Hepatocyte (in vitro differentiated cells): Measurements from ENCODE around the gene RBM47. TPM values are rescaled to one million over a fixed set of nuclear protein-coding genes. Genes with fewer than 3 reads are reported as not detected.

Source experiments
- DNase-seq: peaks from one replicate; pipeline ENCODE4 v3.0.0-alpha.2; 2016; ENCODE audit warnings: low spot score
- H2AFZ ChIP-seq: fragments of 200-600 bp; sonication (generic); 2 replicates; pipeline ENCODE4 v1.6.0; 2016; ENCODE audit warnings: antibody characterized with exemption, mild to moderate bottlenecking
- H3K27ac ChIP-seq: fragments of 200-600 bp; sonication (generic); 2 replicates; pipeline ENCODE4 v1.5.1; 2016; ENCODE audit warnings: mild to moderate bottlenecking
- H3K27me3 ChIP-seq: fragments of 200-600 bp; sonication (generic); 2 replicates; pipeline ENCODE4 v1.6.1; 2016
- H3K36me3 ChIP-seq: fragments of 200-600 bp; sonication (generic); replicated peaks from 2 replicates; pipeline ENCODE4 v1.5.1; 2016; ENCODE audit warnings: low read depth; ENCODE audit not compliant: insufficient read depth
- H3K4me1 ChIP-seq: fragments of 200-600 bp; sonication (generic); 2 replicates; pipeline ENCODE4 v1.5.1; 2016; ENCODE audit warnings: mild to moderate bottlenecking, moderate library complexity; ENCODE audit not compliant: insufficient read depth
- H3K4me2 ChIP-seq: fragments of 200-600 bp; sonication (generic); 2 replicates; pipeline ENCODE4 v1.6.0; 2016
- H3K4me3 ChIP-seq: fragments of 200-600 bp; sonication (generic); 2 replicates; pipeline ENCODE4 v1.5.1; 2016; ENCODE audit warnings: mild to moderate bottlenecking
- H3K79me2 ChIP-seq: fragments of 200-600 bp; sonication (generic); 2 replicates; pipeline ENCODE4 v1.6.0; 2017; ENCODE audit warnings: mild to moderate bottlenecking
- H3K9me2 ChIP-seq: fragments of 200-600 bp; sonication (generic); replicated peaks from 2 replicates; pipeline ENCODE4 v1.6.0; 2017; ENCODE audit warnings: mild to moderate bottlenecking; ENCODE audit not compliant: insufficient read depth
- H3K9me3 ChIP-seq: fragments of 200-600 bp; sonication (generic); 2 replicates; pipeline ENCODE4 v1.5.1; 2016; ENCODE audit warnings: low read depth, mild to moderate bottlenecking
- H4K20me1 ChIP-seq: fragments of 200-600 bp; sonication (generic); 2 replicates; pipeline ENCODE4 v1.6.0; 2016; ENCODE audit warnings: mild to moderate bottlenecking; ENCODE audit not compliant: insufficient read depth, poor library complexity, severe bottlenecking
- CTCF ChIP-seq: fragments of 200-600 bp; sonication (generic); IDR thresholded peaks from 2 replicates; pipeline ENCODE4 v1.5.1; 2016; ENCODE audit warnings: antibody characterized with exemption, mild to moderate bottlenecking; ENCODE audit not compliant: poor library complexity
- EZH2 ChIP-seq: fragments of 200-600 bp; sonication (generic); IDR thresholded peaks from 2 replicates; pipeline ENCODE4 v1.6.1; 2016; ENCODE audit warnings: antibody characterized with exemption, mild to moderate bottlenecking, borderline replicate concordance
- EZH2phosphoT487 ChIP-seq: fragments of 200-600 bp; sonication (generic); IDR thresholded peaks from one replicate; pipeline ENCODE4 v1.6.1; 2018; ENCODE audit warnings: antibody characterized with exemption, mild to moderate bottlenecking, low read depth, moderate library complexity; ENCODE audit not compliant: unreplicated experiment, severe bottlenecking
- WGBS: methylation state at CpG from one replicate; pipeline ENCODE4 v1.1.6; 2016; ENCODE audit warnings: low lambda C conversion rate; ENCODE audit errors: missing lambda C conversion rate; 5-methylcytosine and 5-hydroxymethylcytosine counted together
- polyA plus RNA-seq: library from polyadenylated mRNA; unstranded; fragments of >200 nt; fragmentation: Nextera tagmentation; extraction: Ambion mirVana; gene quantifications from 2 replicates; pipeline ENCODE4 v1.2.1, GENCODE V29; 2016
- total RNA-seq: library from RNA; depleted of rRNA; stranded (reverse); fragments of >200 nt; gene quantifications from 2 replicates; pipeline ENCODE4 v1.2.3, GENCODE V29; 2014

Gene RBM47
- total and polyA plus RNA-seq, 2 experiments from 2014 or later = 49.8 to 137 TPM

GRCh38 chr4:40544221-40544620, 85.4 kb downstream of the RBM47 start:
- Histone ChIP-seq H3K9me3 (no peaks in the 10 kb centered on the region), H3K4me3 (no peak overlapping the region), H4K20me1 (no peaks in the 10 kb centered on the region), H2AFZ (no peak overlapping the region), H3K27me3 (no peaks in the 10 kb centered on the region), H3K9me2 (no peaks in the 10 kb centered on the region), H3K36me3 (no peaks in the 10 kb centered on the region), H3K27ac (no peak overlapping the region), H3K4me1 (peaks cover 23% of the 10 kb centered on the region), H3K79me2 (peaks cover 26% of the 10 kb centered on the region), H3K4me2 (no peak overlapping the region)
- DNase-seq = no peak
- 90% methylated on average over 7 of the region's 7 CpGs for WGBS
- no peak for TF ChIP-seq EZH2phosphoT487
- no peak for TF ChIP-seq EZH2
- no peak for TF ChIP-seq CTCF

- peak overlapping the region; percentile 61 for H3K27ac ChIP-seq
Observed at GRCh38 chr4:40540800-40541199, 88.9 kb downstream of the RBM47 start.

GRCh38 chr4:40536032-40536431, 93.6 kb downstream of the RBM47 start:
- H3K4me3 ChIP-seq = no peak overlapping the region
- H3K4me1 ChIP-seq = no peaks in the 10 kb centered on the region
- H3K27ac ChIP-seq = no peak overlapping the region
- peaks cover 4% of the 10 kb centered on the region for H3K79me2 ChIP-seq
- no peaks in the 10 kb centered on the region for H3K9me3 ChIP-seq
- TF ChIP-seq EZH2 = no peak
- no peak for TF ChIP-seq CTCF
- no peak for TF ChIP-seq EZH2phosphoT487
- no peak for DNase-seq
- no peak overlapping the region for H2AFZ ChIP-seq
- H3K9me2 ChIP-seq = no peaks in the 10 kb centered on the region
- H3K4me2 ChIP-seq = no peak overlapping the region
- no peaks in the 10 kb centered on the region for H4K20me1 ChIP-seq
- H3K36me3 ChIP-seq = no peaks in the 10 kb centered on the region
- H3K27me3 ChIP-seq = no peaks in the 10 kb centered on the region
- WGBS = 97% methylated on average over 4 of the region's 4 CpGs

More at GRCh38 chr4:40540800-40541199, 88.9 kb downstream of the RBM47 start:
- H3K9me2 ChIP-seq = no peaks in the 10 kb centered on the region
- DNase-seq = no peak
- H3K9me3 ChIP-seq = no peaks in the 10 kb centered on the region
- TF ChIP-seq EZH2phosphoT487 = no peak
- H3K36me3 ChIP-seq = no peaks in the 10 kb centered on the region
- H4K20me1 ChIP-seq = no peaks in the 10 kb centered on the region
- no peak overlapping the region for H3K4me3 ChIP-seq
- H3K79me2 ChIP-seq = peaks cover 15% of the 10 kb centered on the region
- no peak overlapping the region for H2AFZ ChIP-seq
- 92% methylated on average over 7 of the region's 7 CpGs for WGBS
- no peaks in the 10 kb centered on the region for H3K4me1 ChIP-seq
- no peaks in the 10 kb centered on the region for H3K27me3 ChIP-seq
- no peak overlapping the region for H3K4me2 ChIP-seq

- peaks cover 7% of the 10 kb centered on the region for H3K79me2 ChIP-seq
- WGBS = 96% methylated on average over 3 of the region's 3 CpGs
- no peak overlapping the region for H3K27ac ChIP-seq
- no peak overlapping the region for H2AFZ ChIP-seq
- H3K36me3 ChIP-seq = no peaks in the 10 kb centered on the region
- H3K4me1 ChIP-seq = no peaks in the 10 kb centered on the region
- H3K4me3 ChIP-seq = no peak overlapping the region
- no peaks in the 10 kb centered on the region for H3K9me2 ChIP-seq
- DNase-seq = no peak
- H3K9me3 ChIP-seq = no peaks in the 10 kb centered on the region
- no peak overlapping the region for H3K4me2 ChIP-seq
- no peaks in the 10 kb centered on the region for H3K27me3 ChIP-seq
- H4K20me1 ChIP-seq = no peaks in the 10 kb centered on the region
- no peak for TF ChIP-seq EZH2
- no peak for TF ChIP-seq CTCF
- TF ChIP-seq EZH2phosphoT487 = no peak
Observed at GRCh38 chr4:40531636-40532023, 98.0 kb downstream of the RBM47 start.
